Activated T-cell treated with anti-CD3 and anti-CD28 coated beads, Interleukin-2, amount 50 U/mL, for 72 hours (primary cell): ENCODE data around the gene LMO1. TPM values are rescaled to one million over a fixed set of nuclear protein-coding genes. Genes with fewer than 3 reads are reported as not detected.

Experiments
- ATAC-seq, 2 donors: fragments of 150-1000 bp; cut with Tn5 transposase; replicated peaks in 1 of 2; 2 replicates each; pipeline ENCODE4 v1.10.0; 2021; ENCODE audit warnings: moderate library complexity in 2 of 2, mild to moderate bottlenecking in 1 of 2
- DNase-seq, 2 donors: peaks; one replicate each; pipeline ENCODE4 v3.0.0; 2021 to 2022; ENCODE audit warnings: mixed read lengths in 1 of 2
- H3K27ac Mint-ChIP-seq: one replicate; pipeline ENCODE4 v1.8.0; 2022; ENCODE audit warnings: mild to moderate bottlenecking, moderate library complexity, mixed read lengths
- H3K27me3 Mint-ChIP-seq: one replicate; pipeline ENCODE4 v1.8.0; 2022; ENCODE audit warnings: low read depth, mixed read lengths
- H3K36me3 Mint-ChIP-seq, 2 donors: one replicate each; pipeline ENCODE4 v1.8.0; 2022; ENCODE audit warnings: mixed read lengths in 2 of 2, mild to moderate bottlenecking in 1 of 2; ENCODE audit not compliant: insufficient read depth in 2 of 2
- H3K4me1 Mint-ChIP-seq: one replicate; pipeline ENCODE4 v1.8.0; 2022; ENCODE audit warnings: low read depth, mixed read lengths
- H3K4me3 Mint-ChIP-seq, 2 donors: one replicate each; pipeline ENCODE4 v1.8.0; 2022; ENCODE audit warnings: mild to moderate bottlenecking in 2 of 2, mixed read lengths in 2 of 2, moderate library complexity in 2 of 2
- H3K9me3 Mint-ChIP-seq, 2 donors: one replicate each; pipeline ENCODE4 v1.8.0; 2022; ENCODE audit warnings: mixed read lengths in 2 of 2
- total RNA-seq, 2 donors: library from RNA; stranded (reverse); gene quantifications; one replicate each; pipeline ENCODE4 v1.2.3, GENCODE V29; 2022

LMO1 gene
- total RNA-seq, 2 donors from 2014 or later, result 0.32 TPM; not detected in 1

GRCh38 chr11:8178297-8178696 is 85.4 kb downstream of the LMO1 start:
- peaks cover 17% of the 10 kb centered on the region for H3K27me3 Mint-ChIP-seq
- no peak for ATAC-seq
- H3K4me3 Mint-ChIP-seq, result no peak overlapping the region
- H3K4me1 Mint-ChIP-seq, result no peaks in the 10 kb centered on the region
- no peaks in the 10 kb centered on the region for H3K9me3 Mint-ChIP-seq
- no peak for DNase-seq
- no peak overlapping the region for H3K27ac Mint-ChIP-seq
- H3K36me3 Mint-ChIP-seq, result no peaks in the 10 kb centered on the region

GRCh38 chr11:8177136-8177535 is 86.5 kb downstream of the LMO1 start:
- ATAC-seq, result no peak
- Mint-ChIP-seq H3K9me3 (no peaks in the 10 kb centered on the region), H3K27ac (no peak overlapping the region), H3K36me3 (no peaks in the 10 kb centered on the region), H3K27me3 (peaks cover 15% of the 10 kb centered on the region), H3K4me3 (no peak overlapping the region), H3K4me1 (no peaks in the 10 kb centered on the region)
- DNase-seq, result no peak

Other genes with a start within 250 kb of the LMO1 start
- under 1 TPM; 0.10 to 0.32 TPM for gene TUB, start 182.7 kb downstream of the LMO1 start, total RNA-seq
- 10 to 100 TPM; 17.2 to 17.8 TPM for gene RIC3, start 94.9 kb downstream of the LMO1 start, total RNA-seq